GM12892 (cell line): ENCODE results near the gene TOGARAM1.

Source experiments
- POLR2A ChIP-seq: IDR thresholded peaks from 2 replicates; pipeline ENCODE4 v1.6.1; 2011; ENCODE audit warnings: low read depth, low read length, control low read depth
- POLR2AphosphoS5 ChIP-seq: IDR thresholded peaks from 2 replicates; pipeline ENCODE4 v1.6.1; 2011; ENCODE audit warnings: low read depth, low read length, control low read depth
- TAF1 ChIP-seq: IDR thresholded peaks from 2 replicates; pipeline ENCODE4 v1.6.1; 2011; ENCODE audit warnings: low read depth, mild to moderate bottlenecking, control low read depth, low read length, borderline replicate concordance

- no peak for TF ChIP-seq POLR2A
- TF ChIP-seq POLR2AphosphoS5, result no peak
- TF ChIP-seq TAF1, result no peak
Measured at GRCh38 chr14:44979273-44979672, 17.3 kb downstream of the TOGARAM1 start.
